PC-9 (cell line): ENCODE results near the gene SHC2.

Experiments
- CTCF ChIP-seq: fragments of 200-600 bp; sonication (generic); conservative IDR thresholded peaks from 2 replicates; pipeline ENCODE4 v1.6.1; 2017; ENCODE audit warnings: mixed run types, antibody characterized with exemption, mild to moderate bottlenecking, moderate library complexity
- EZH2 ChIP-seq: fragments of 200-600 bp; sonication (generic); IDR thresholded peaks from 2 replicates; pipeline ENCODE4 v1.8.0; 2017; ENCODE audit warnings: antibody characterized with exemption, low read depth

- TF ChIP-seq EZH2 (no peak), CTCF (no peak)
Measured at GRCh38 chr19:478236-478903, 17.5 kb upstream of the SHC2 start.
